Loucy (cell line): ENCODE results near the gene CCDC66.

Experiments used
- H2AFZ ChIP-seq: fragments of 200-600 bp; sonication (generic); 2 replicates; pipeline ENCODE4 v1.6.0; 2016; ENCODE audit warnings: antibody characterized with exemption, mild to moderate bottlenecking, low read length, moderate library complexity
- H3F3A ChIP-seq: fragments of 200-600 bp; 2 replicates; pipeline ENCODE4 v1.6.0; 2016; ENCODE audit warnings: antibody characterized with exemption, low read depth, mild to moderate bottlenecking
- H3K27me3 ChIP-seq: fragments of 200-600 bp; sonication (generic); 2 replicates; pipeline ENCODE4 v1.6.1; 2014; ENCODE audit warnings: low read length, mild to moderate bottlenecking; ENCODE audit not compliant: insufficient read depth, poor library complexity, severe bottlenecking
- H3K36me3 ChIP-seq: fragments of 200-600 bp; sonication (generic); 2 replicates; pipeline ENCODE4 v1.6.1; 2016; ENCODE audit warnings: low read length; ENCODE audit not compliant: insufficient read depth
- H3K4me1 ChIP-seq: fragments of 200-600 bp; sonication (generic); 2 replicates; pipeline ENCODE4 v1.5.1; 2014; ENCODE audit warnings: low read length, mild to moderate bottlenecking; ENCODE audit not compliant: insufficient read depth, poor library complexity, severe bottlenecking
- H3K4me2 ChIP-seq: fragments of 200-600 bp; sonication (generic); 2 replicates; pipeline ENCODE4 v1.6.0; 2014; ENCODE audit warnings: antibody characterized with exemption, low read length, low read depth, mild to moderate bottlenecking; ENCODE audit not compliant: poor library complexity, severe bottlenecking
- H3K4me3 ChIP-seq: fragments of 200-600 bp; sonication (generic); 2 replicates; pipeline ENCODE4 v1.5.1; 2014; ENCODE audit warnings: low read length, mild to moderate bottlenecking, mixed read lengths; ENCODE audit not compliant: poor library complexity, severe bottlenecking
- H3K79me2 ChIP-seq: fragments of 200-600 bp; sonication (generic); 2 replicates; pipeline ENCODE4 v1.6.1; 2014; ENCODE audit warnings: low read length; ENCODE audit not compliant: insufficient read depth
- H3K9ac ChIP-seq: fragments of 200-600 bp; sonication (generic); 2 replicates; pipeline ENCODE4 v1.6.0; 2014; ENCODE audit warnings: mild to moderate bottlenecking, low read depth, low read length, moderate library complexity; ENCODE audit not compliant: poor library complexity, severe bottlenecking
- H3K9me2 ChIP-seq: fragments of 200-600 bp; sonication (generic); replicated peaks from 2 replicates; pipeline ENCODE4 v1.6.1; 2016; ENCODE audit warnings: low read depth, low read length, mixed read lengths
- H3K9me3 ChIP-seq: fragments of 200-600 bp; sonication (generic); 2 replicates; pipeline ENCODE4 v1.6.1; 2014; ENCODE audit warnings: mild to moderate bottlenecking, antibody characterized with exemption, low read length, low read depth; ENCODE audit not compliant: insufficient read depth
- H4K20me1 ChIP-seq: fragments of 200-600 bp; sonication (generic); 2 replicates; pipeline ENCODE4 v1.6.0; 2014; ENCODE audit warnings: antibody characterized with exemption, low read length, mild to moderate bottlenecking; ENCODE audit not compliant: insufficient read depth, poor library complexity, severe bottlenecking
- CTCF ChIP-seq: fragments of 200-600 bp; sonication (generic); conservative IDR thresholded peaks from 2 replicates; pipeline ENCODE4 v1.5.1; 2014; ENCODE audit warnings: mild to moderate bottlenecking, antibody characterized with exemption, low read length
- EZH2phosphoT487 ChIP-seq: fragments of 200-600 bp; IDR thresholded peaks from 2 replicates; pipeline ENCODE4 v1.6.1; 2018; ENCODE audit warnings: antibody characterized with exemption, mild to moderate bottlenecking, moderate library complexity, borderline replicate concordance

The CCDC66 gene

DNA sequence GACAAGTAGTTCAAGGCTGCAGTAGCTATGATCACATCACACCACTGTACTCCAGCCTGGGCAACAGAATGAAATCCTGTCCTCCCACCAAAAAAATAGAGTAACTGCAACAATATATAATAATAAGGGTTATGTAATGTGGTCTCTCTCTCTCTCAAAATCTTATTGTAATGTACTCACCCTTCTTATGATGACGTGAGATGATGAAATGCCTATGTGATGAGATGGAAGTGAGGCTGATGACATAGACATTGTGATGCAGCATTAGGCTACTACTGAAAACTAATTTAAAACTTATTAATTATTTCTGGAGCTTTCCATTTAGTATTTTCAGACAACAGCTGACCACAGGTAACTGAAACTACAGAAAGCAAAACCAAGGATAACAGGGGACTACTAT is 98.7 kb downstream of the CCDC66 start:
- Histone ChIP-seq H3K36me3 (peaks cover 84% of the 10 kb centered on the region), H3K27me3 (no peaks in the 10 kb centered on the region), H3K4me2 (no peak overlapping the region), H3F3A (peaks cover 3% of the 10 kb centered on the region; the same call in 1 of the 2 replicates), H3K9me2 (no peaks in the 10 kb centered on the region), H3K4me3 (no peak overlapping the region), H4K20me1 (peaks cover 15% of the 10 kb centered on the region), H3K9ac (no peak overlapping the region), H3K79me2 (peaks cover 30% of the 10 kb centered on the region), H3K4me1 (no peaks in the 10 kb centered on the region), H3K9me3 (peaks cover 3% of the 10 kb centered on the region; the same call in 1 of the 2 replicates), H2AFZ (no peak overlapping the region)
- TF ChIP-seq EZH2phosphoT487 = no peak
- TF ChIP-seq CTCF = no peak

- H3K27me3 ChIP-seq = no peaks in the 10 kb centered on the region
- H4K20me1 ChIP-seq = no peaks in the 10 kb centered on the region
- H3K36me3 ChIP-seq = peaks cover 48% of the 10 kb centered on the region
- no peaks in the 10 kb centered on the region for H3F3A ChIP-seq
- H3K4me3 ChIP-seq = no peak overlapping the region
- no peak overlapping the region for H2AFZ ChIP-seq
- H3K4me1 ChIP-seq = peaks cover 5% of the 10 kb centered on the region
- H3K4me2 ChIP-seq = no peak overlapping the region
- no peaks in the 10 kb centered on the region for H3K9me2 ChIP-seq
- no peaks in the 10 kb centered on the region for H3K9me3 ChIP-seq
- no peak overlapping the region for H3K9ac ChIP-seq
- no peaks in the 10 kb centered on the region for H3K79me2 ChIP-seq
- TF ChIP-seq EZH2phosphoT487 (no peak), CTCF (no peak)
Observed at GRCh38 chr3:56664823-56665222, 107.8 kb downstream of the CCDC66 start.

DNA sequence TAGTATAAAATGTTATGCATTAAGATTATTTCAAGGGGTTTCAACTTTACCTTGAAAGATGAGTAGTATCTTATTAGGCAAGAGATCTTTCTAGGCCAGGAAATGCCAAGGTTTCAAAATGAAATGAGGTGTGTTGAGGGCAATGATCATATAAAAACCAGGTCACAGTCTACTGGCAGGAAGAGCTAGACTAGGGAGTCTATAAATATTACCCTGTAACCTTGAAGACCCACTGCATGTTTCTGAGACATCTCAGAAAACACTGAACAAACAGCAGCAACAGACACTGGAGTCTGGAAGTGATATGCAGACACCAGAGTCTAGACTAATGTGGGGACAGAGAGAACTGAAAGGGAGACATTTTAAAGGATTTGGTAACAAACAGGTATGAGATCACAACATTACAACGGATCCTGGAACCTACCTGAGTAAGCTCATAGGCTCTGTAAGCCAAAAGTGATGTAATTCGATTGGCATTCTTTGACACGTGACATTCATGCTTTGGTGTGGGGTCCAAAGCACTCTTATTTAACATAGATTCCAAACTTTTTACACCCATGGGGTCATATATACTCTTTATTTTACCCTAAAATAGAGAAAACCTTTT is 111.1 kb downstream of the CCDC66 start:
- 0 out of 2 replicates have a peak, but pooled peaks cover 4% of the 10 kb centered on the region for H3F3A ChIP-seq
- H3K9me2 ChIP-seq = no peaks in the 10 kb centered on the region
- no peak overlapping the region for H2AFZ ChIP-seq
- H3K4me3 ChIP-seq = no peak overlapping the region
- H3K4me2 ChIP-seq = no peak overlapping the region
- H3K4me1 ChIP-seq = peaks cover 5% of the 10 kb centered on the region
- H3K27me3 ChIP-seq = no peaks in the 10 kb centered on the region
- no peaks in the 10 kb centered on the region for H4K20me1 ChIP-seq
- H3K9me3 ChIP-seq = no peaks in the 10 kb centered on the region
- no peak overlapping the region for H3K9ac ChIP-seq
- TF ChIP-seq EZH2phosphoT487 (no peak), CTCF (no peak)
- H3K36me3 ChIP-seq = peaks cover 27% of the 10 kb centered on the region
- H3K79me2 ChIP-seq = no peaks in the 10 kb centered on the region
